Superior temporal gyrus (tissue), 1 donor: ENCODE measurements around the gene SAP25.
"Not testable (repeated sequence)": the region's sequence is repeated elsewhere in the genome, so short reads cannot be mapped to it uniquely, and the experiment has no call there.

Experiments
- DNase-seq: peaks from one replicate; pipeline ENCODE4 v3.0.0-alpha.2; 2016; ENCODE audit errors: extremely low spot score

The SAP25 gene

GRCh38 chr7:100535982-100536381 is 37.7 kb downstream of the SAP25 start:
- not testable (repeated sequence) for DNase-seq

DNA sequence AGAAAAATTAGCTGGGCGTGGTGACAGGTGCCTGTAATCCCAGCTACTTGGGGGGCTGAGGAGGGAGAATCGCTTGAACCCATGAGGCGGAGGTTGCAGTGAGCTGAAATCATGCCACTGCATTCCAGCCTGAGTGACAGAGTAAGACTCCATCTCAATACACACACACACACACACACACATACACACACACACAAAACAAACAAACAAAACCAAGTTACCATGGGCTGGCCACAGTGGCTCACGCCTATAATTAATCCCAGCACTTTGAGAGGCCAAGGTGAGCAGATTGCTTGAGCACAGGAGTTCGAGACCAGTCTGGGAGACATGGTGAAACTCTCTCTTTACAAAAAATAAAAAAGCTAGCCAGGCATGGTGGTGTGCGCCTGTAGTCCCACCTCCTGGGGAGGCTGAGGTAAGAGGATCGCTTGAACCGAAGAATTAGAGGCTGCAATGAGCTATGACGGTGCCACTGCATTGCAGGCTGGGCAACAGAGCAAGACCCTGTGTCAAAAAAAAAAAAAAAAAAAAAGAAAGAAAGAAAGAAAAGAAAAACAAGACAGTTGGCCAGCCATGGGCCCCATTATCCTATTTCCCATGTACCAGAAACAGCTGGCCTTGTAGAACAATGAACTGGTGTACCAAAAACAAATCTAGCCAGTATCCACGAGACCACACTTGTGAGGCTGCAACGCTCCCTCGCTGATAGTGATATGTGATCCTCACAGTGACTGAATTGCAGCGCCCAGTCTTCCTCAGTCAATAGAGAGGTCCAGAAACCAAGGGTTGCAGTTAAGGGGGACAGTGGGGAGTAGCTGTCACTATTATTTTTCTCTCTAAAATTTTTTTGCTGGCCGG is 41.3 kb downstream of the SAP25 start:
- no peak for DNase-seq

DNA sequence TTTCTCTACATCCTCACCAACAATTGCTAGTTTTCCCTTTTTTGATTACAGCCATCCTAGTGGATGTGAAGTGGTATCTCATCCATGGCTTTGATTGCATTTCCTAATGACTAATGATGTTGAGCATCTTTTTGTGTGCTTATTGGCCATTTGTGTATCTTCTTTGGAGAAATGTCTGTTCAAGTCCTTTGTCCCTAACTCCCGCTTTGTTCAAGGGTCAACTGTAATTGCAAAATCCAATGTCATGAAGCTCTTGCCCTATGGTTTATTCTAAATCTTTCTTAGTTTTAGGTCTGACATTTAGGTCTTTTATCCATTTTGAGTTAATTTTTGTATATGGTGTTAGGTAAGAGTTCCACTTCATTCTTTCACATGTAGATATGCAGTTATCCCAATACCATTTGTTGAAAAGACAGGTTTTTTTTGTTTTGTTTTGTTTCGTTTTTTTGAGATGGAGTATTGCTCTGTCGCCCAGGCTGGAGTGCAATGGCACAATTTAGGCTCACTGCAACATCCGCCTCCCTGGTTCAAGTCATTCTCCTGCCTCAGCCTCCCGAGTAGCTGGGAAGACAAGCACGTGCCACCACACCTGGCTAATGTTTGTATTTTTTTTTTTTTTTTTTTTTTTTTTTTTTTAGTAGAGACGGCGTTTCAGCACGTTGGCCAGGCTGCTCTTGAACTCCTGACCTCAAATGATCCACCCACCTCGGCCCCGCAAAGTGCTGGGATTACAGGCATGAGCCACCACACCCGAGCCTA is 45.4 kb downstream of the SAP25 start:
- DNase-seq = not testable (repeated sequence)

DNA sequence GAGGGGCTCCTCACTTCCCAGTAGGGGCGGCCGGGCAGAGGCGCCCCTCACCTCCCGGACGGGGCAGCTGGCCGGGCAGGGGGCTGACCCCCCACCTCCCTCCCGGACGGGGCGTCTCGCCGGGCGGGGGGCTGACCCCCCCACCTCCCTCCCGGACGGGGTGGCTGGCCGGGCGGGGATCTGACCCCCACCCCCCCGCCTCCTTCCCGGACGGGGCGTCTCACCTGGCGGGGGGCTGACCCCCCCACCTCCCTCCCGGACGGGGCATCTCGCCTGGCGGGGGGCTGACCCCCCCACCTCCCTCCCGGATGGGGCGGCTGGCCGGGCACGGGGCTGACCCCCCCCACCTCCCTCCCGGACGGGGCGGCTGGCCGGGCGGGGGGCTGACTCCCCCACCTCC is 50.5 kb downstream of the SAP25 start:
- not testable (repeated sequence) for DNase-seq
